A673 (cell line): ENCODE results near the gene IFT25.

Source experiments
- CTCF ChIP-seq: fragments of 300-800, 200-600 bp; sonication (generic); conservative IDR thresholded peaks from 2 replicates; pipeline ENCODE4 v1.5.1; 2017; ENCODE audit warnings: low read depth, mild to moderate bottlenecking, antibody characterized with exemption, low read length, moderate library complexity, mixed read lengths
- EZH2 ChIP-seq: fragments of 200-600 bp; sonication (generic); IDR thresholded peaks from 2 replicates; pipeline ENCODE4 v1.6.1; 2017; ENCODE audit warnings: borderline replicate concordance, low read depth, mild to moderate bottlenecking, mixed read lengths, antibody characterized with exemption, low read length; ENCODE audit not compliant: poor library complexity, severe bottlenecking

GRCh38 chr1:53890522-53890941 is 55.0 kb downstream of the IFT25 start:
- TF ChIP-seq CTCF (no peak), EZH2 (no peak)
